Neural cell (in vitro differentiated cells): ENCODE results near the gene ARID3C. TPM values are rescaled to one million over a fixed set of nuclear protein-coding genes. Genes with fewer than 3 reads are reported as not detected.

Experiments
- H2AFZ ChIP-seq: fragments of 200-600, 300-800 bp; sonication (generic), shearing (Covaris generic); 2 replicates; pipeline ENCODE4 v1.6.0; 2014; ENCODE audit warnings: low read depth, mild to moderate bottlenecking, antibody characterized with exemption, low read length, moderate library complexity
- H3F3A ChIP-seq: fragments of 200-600 bp; shearing (Covaris generic); 2 replicates; pipeline ENCODE4 v1.6.1; 2016; ENCODE audit warnings: mild to moderate bottlenecking, moderate library complexity, mixed read lengths, antibody characterized with exemption, low read length; ENCODE audit not compliant: insufficient read depth, poor library complexity, severe bottlenecking
- H3K27ac ChIP-seq: fragments of 200-600, 300-800 bp; sonication (generic), shearing (Covaris generic); 2 replicates; pipeline ENCODE4 v1.5.1; 2014; ENCODE audit warnings: mild to moderate bottlenecking, low read length, moderate library complexity
- H3K27me3 ChIP-seq: fragments of 300-800, 200-600 bp; sonication (generic), shearing (Covaris generic); 2 replicates; pipeline ENCODE4 v1.6.0; 2014; ENCODE audit warnings: mild to moderate bottlenecking, low read depth, low read length, moderate library complexity; ENCODE audit not compliant: insufficient read depth
- H3K36me3 ChIP-seq: fragments of 300-800, 200-600 bp; sonication (generic), shearing (Covaris generic); 2 replicates; pipeline ENCODE4 v1.5.1; 2014; ENCODE audit warnings: mild to moderate bottlenecking, antibody characterized with exemption, low read length, moderate library complexity; ENCODE audit not compliant: insufficient read depth
- H3K4me2 ChIP-seq: fragments of 300-800, 200-600 bp; sonication (generic), shearing (Covaris generic); 2 replicates; pipeline ENCODE4 v1.6.0; 2014; ENCODE audit warnings: mild to moderate bottlenecking, low read length
- H3K4me3 ChIP-seq: fragments of 300-800, 200-600 bp; sonication (generic), shearing (Covaris generic); 2 replicates; pipeline ENCODE4 v1.5.1; 2014; ENCODE audit warnings: mild to moderate bottlenecking, low read length, moderate library complexity
- H3K79me2 ChIP-seq: fragments of 200-600 bp; shearing (Covaris generic); replicated peaks from 2 replicates; pipeline ENCODE4 v1.6.0; 2014; ENCODE audit warnings: mild to moderate bottlenecking, low read length, moderate library complexity; ENCODE audit not compliant: insufficient read depth
- H3K9ac ChIP-seq: fragments of 300-800, 200-600 bp; sonication (generic), shearing (Covaris generic); 2 replicates; pipeline ENCODE4 v1.6.1; 2016; ENCODE audit warnings: mild to moderate bottlenecking, low read length, mixed read lengths
- H3K9me2 ChIP-seq: fragments of 200-600 bp; shearing (Covaris generic); 2 replicates; pipeline ENCODE4 v1.6.1; 2016; ENCODE audit warnings: mild to moderate bottlenecking, low read length, mixed read lengths; ENCODE audit not compliant: insufficient read depth
- H3K9me3 ChIP-seq: fragments of 200-600, 300-800 bp; sonication (generic), shearing (Covaris generic); 2 replicates; pipeline ENCODE4 v1.6.1; 2016; ENCODE audit warnings: mild to moderate bottlenecking, mixed run types, low read length, moderate library complexity, mixed read lengths
- H4K20me1 ChIP-seq: fragments of 200-600 bp; shearing (Covaris generic); 2 replicates; pipeline ENCODE4 v1.6.1; 2016; ENCODE audit warnings: mild to moderate bottlenecking, mixed run types; ENCODE audit not compliant: insufficient read depth
- EP300 ChIP-seq: fragments of 450-650 bp; conservative IDR thresholded peaks from 2 replicates; pipeline ENCODE4 v1.6.1; 2014; ENCODE audit warnings: antibody characterized with exemption, mild to moderate bottlenecking, moderate library complexity; ENCODE audit not compliant: poor library complexity, severe bottlenecking
- EZH2 ChIP-seq: fragments of 200-600, 300-800 bp; shearing (Covaris generic), sonication (generic); IDR thresholded peaks from 2 replicates; pipeline ENCODE4 v1.6.1; 2014; ENCODE audit warnings: antibody characterized with exemption, low read length, borderline replicate concordance, mild to moderate bottlenecking; ENCODE audit not compliant: insufficient read depth, poor library complexity, severe bottlenecking
- MXI1 ChIP-seq: fragments of 450-650 bp; conservative IDR thresholded peaks from 2 replicates; pipeline ENCODE4 v1.6.1; 2014; ENCODE audit warnings: antibody characterized with exemption, mild to moderate bottlenecking; ENCODE audit not compliant: poor library complexity, severe bottlenecking
- POLR2AphosphoS5 ChIP-seq: IDR thresholded peaks from 2 replicates; pipeline ENCODE4 v1.6.1; 2012
- RAD21 ChIP-seq: fragments of 450-650 bp; conservative IDR thresholded peaks from 2 replicates; pipeline ENCODE4 v1.6.1; 2014; ENCODE audit warnings: antibody characterized with exemption, mild to moderate bottlenecking, moderate library complexity
- SMC3 ChIP-seq: fragments of 450-650 bp; conservative IDR thresholded peaks from 2 replicates; pipeline ENCODE4 v1.6.1; 2014; ENCODE audit warnings: antibody characterized with exemption, mild to moderate bottlenecking, moderate library complexity; ENCODE audit not compliant: poor library complexity
- TAF1 ChIP-seq: IDR thresholded peaks from 2 replicates; pipeline ENCODE4 v1.6.1; 2012; ENCODE audit warnings: low read depth
- polyA plus RNA-seq: library from polyadenylated mRNA; depleted of rRNA; stranded (reverse); fragments of >200 nt; gene quantifications from 2 replicates; pipeline ENCODE4 v1.2.3, GENCODE V29; 2014
- TF ChIP-seq, protein P1 (sequence below): fragments of 450-650 bp; IDR thresholded peaks from 2 replicates; pipeline ENCODE4 v1.5.1; 2014; ENCODE audit warnings: antibody characterized with exemption, mild to moderate bottlenecking, moderate library complexity; ENCODE audit not compliant: poor library complexity, severe bottlenecking
- TF ChIP-seq, protein P2 (sequence below): IDR thresholded peaks from 2 replicates; pipeline ENCODE4 v1.6.1; 2012; ENCODE audit warnings: borderline replicate concordance

Gene ARID3C
- polyA plus RNA-seq, 1 donor from 2014 or later, result 2.8 TPM

DNA sequence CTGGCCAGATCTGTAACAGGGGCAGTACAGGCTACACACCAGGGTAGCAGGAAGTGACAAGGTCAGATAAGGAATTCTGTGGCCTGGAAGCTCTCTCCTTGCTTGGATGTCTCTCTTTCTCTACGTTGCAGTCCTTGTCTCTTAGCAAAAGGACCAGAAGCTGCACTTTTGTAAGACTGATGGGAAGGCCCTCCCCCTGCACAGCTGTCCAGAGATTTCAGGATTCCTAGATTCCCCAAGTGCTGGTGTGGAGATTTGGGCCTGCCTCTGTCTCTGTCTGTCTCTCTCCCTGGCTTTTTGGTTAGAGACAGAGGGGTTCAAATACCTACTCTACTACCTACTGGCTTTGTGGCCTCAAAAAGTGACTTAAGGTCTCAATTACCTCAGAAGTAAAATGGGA is 29.3 kb downstream of the ARID3C start:
- no peaks in the 10 kb centered on the region for H4K20me1 ChIP-seq
- no peak overlapping the region for H3K4me2 ChIP-seq
- no peaks in the 10 kb centered on the region for H3K36me3 ChIP-seq
- H2AFZ ChIP-seq, result no peak overlapping the region
- no peaks in the 10 kb centered on the region for H3K27me3 ChIP-seq
- H3K79me2 ChIP-seq, result no peaks in the 10 kb centered on the region
- no peak overlapping the region for H3K27ac ChIP-seq
- TF ChIP-seq TAF1, result no peak
- TF ChIP-seq, protein P1, sequence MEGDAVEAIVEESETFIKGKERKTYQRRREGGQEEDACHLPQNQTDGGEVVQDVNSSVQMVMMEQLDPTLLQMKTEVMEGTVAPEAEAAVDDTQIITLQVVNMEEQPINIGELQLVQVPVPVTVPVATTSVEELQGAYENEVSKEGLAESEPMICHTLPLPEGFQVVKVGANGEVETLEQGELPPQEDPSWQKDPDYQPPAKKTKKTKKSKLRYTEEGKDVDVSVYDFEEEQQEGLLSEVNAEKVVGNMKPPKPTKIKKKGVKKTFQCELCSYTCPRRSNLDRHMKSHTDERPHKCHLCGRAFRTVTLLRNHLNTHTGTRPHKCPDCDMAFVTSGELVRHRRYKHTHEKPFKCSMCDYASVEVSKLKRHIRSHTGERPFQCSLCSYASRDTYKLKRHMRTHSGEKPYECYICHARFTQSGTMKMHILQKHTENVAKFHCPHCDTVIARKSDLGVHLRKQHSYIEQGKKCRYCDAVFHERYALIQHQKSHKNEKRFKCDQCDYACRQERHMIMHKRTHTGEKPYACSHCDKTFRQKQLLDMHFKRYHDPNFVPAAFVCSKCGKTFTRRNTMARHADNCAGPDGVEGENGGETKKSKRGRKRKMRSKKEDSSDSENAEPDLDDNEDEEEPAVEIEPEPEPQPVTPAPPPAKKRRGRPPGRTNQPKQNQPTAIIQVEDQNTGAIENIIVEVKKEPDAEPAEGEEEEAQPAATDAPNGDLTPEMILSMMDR, result no peak
- TF ChIP-seq EZH2, result no peak
- TF ChIP-seq POLR2AphosphoS5, result no peak
- H3K9me3 ChIP-seq, result no peaks in the 10 kb centered on the region
- no peak overlapping the region for H3K4me3 ChIP-seq
- H3F3A ChIP-seq, result no peaks in the 10 kb centered on the region
- no peak overlapping the region for H3K9ac ChIP-seq
- no peaks in the 10 kb centered on the region for H3K9me2 ChIP-seq

GRCh38 chr9:34594177-34594576 is 34.7 kb downstream of the ARID3C start:
- H3K9me2 ChIP-seq, result no peaks in the 10 kb centered on the region
- no peak for TF ChIP-seq RAD21
- no peak for TF ChIP-seq MXI1
- no peak for TF ChIP-seq EZH2
- TF ChIP-seq, protein P1, result no peak
- no peak for TF ChIP-seq EP300
- TF ChIP-seq POLR2AphosphoS5, result no peak
- TF ChIP-seq TAF1, result no peak
- TF ChIP-seq, protein P2, sequence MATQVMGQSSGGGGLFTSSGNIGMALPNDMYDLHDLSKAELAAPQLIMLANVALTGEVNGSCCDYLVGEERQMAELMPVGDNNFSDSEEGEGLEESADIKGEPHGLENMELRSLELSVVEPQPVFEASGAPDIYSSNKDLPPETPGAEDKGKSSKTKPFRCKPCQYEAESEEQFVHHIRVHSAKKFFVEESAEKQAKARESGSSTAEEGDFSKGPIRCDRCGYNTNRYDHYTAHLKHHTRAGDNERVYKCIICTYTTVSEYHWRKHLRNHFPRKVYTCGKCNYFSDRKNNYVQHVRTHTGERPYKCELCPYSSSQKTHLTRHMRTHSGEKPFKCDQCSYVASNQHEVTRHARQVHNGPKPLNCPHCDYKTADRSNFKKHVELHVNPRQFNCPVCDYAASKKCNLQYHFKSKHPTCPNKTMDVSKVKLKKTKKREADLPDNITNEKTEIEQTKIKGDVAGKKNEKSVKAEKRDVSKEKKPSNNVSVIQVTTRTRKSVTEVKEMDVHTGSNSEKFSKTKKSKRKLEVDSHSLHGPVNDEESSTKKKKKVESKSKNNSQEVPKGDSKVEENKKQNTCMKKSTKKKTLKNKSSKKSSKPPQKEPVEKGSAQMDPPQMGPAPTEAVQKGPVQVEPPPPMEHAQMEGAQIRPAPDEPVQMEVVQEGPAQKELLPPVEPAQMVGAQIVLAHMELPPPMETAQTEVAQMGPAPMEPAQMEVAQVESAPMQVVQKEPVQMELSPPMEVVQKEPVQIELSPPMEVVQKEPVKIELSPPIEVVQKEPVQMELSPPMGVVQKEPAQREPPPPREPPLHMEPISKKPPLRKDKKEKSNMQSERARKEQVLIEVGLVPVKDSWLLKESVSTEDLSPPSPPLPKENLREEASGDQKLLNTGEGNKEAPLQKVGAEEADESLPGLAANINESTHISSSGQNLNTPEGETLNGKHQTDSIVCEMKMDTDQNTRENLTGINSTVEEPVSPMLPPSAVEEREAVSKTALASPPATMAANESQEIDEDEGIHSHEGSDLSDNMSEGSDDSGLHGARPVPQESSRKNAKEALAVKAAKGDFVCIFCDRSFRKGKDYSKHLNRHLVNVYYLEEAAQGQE, result no peak
- TF ChIP-seq SMC3, result no peak
- peaks cover 26% of the 10 kb centered on the region for H3K27me3 ChIP-seq
- H3K4me3 ChIP-seq, result no peak overlapping the region
- no peaks in the 10 kb centered on the region for H3K9me3 ChIP-seq
- no peak overlapping the region for H2AFZ ChIP-seq
- H4K20me1 ChIP-seq, result no peaks in the 10 kb centered on the region
- no peak overlapping the region for H3K9ac ChIP-seq
- H3K79me2 ChIP-seq, result peaks cover 2% of the 10 kb centered on the region
- H3K36me3 ChIP-seq, result no peaks in the 10 kb centered on the region
- no peak overlapping the region for H3K4me2 ChIP-seq
- no peaks in the 10 kb centered on the region for H3F3A ChIP-seq
- no peak overlapping the region for H3K27ac ChIP-seq
